Gastrocnemius medialis (tissue), 4 donors: ENCODE results near the gene VIPR2. TPM values are rescaled to one million over a fixed set of nuclear protein-coding genes. Genes with fewer than 3 reads are reported as not detected.
"Not testable (repeated sequence)": the region's sequence is repeated elsewhere in the genome, so short reads cannot be mapped to it uniquely, and the experiment has no call there.

Experiments
- ATAC-seq, 2 donors: fragments of 150-250 bp; one replicate each; pipeline ENCODE4 v1.9.1; 2016
- DNase-seq, 2 donors: peaks; one replicate each; pipeline ENCODE4 v3.0.0-alpha.2; 2019
- H3K27ac ChIP-seq, 4 donors: fragments of 200-600 bp; sonication (generic); 1 replicate in 1 of 4; 2 replicates in 3 of 4; pipeline ENCODE4 v1.5.1; 2016 to 2018; ENCODE audit warnings: mild to moderate bottlenecking in 2 of 4, moderate library complexity in 1 of 4
- H3K27me3 ChIP-seq, 3 donors: fragments of 200-600 bp; sonication (generic) in 2 of 3; 1 replicate in 1 of 3; 2 replicates in 2 of 3; pipeline versions ENCODE4 v1.5.1 to v1.6.0; 2016 to 2019; ENCODE audit warnings: mild to moderate bottlenecking in 1 of 3, moderate library complexity in 1 of 3
- H3K36me3 ChIP-seq, 2 donors: fragments of 200-600 bp; sonication (generic) in 1 of 2; one replicate each; pipeline ENCODE4 v1.5.1; 2017 to 2018
- H3K4me1 ChIP-seq, 2 donors: fragments of 200-600 bp; sonication (generic) in 1 of 2; one replicate each; pipeline ENCODE4 v1.5.1; 2016 to 2017; ENCODE audit warnings: mild to moderate bottlenecking in 2 of 2
- H3K4me3 ChIP-seq, 4 donors: fragments of 200-600 bp; sonication (generic) in 3 of 4; 1 replicate in 1 of 4; 2 replicates in 3 of 4; pipeline ENCODE4 v1.5.1; 2016 to 2019; ENCODE audit warnings: mild to moderate bottlenecking in 2 of 4
- H3K9me3 ChIP-seq, 3 donors: fragments of 200-600 bp; sonication (generic) in 2 of 3; 1 replicate in 1 of 3; 2 replicates in 2 of 3; pipeline ENCODE4 v1.5.1; 2016 to 2019
- POLR2A ChIP-seq, 2 donors: fragments of 450-650 bp; IDR thresholded peaks; one replicate each; pipeline ENCODE4 v1.6.1; 2017; ENCODE audit warnings: antibody characterized with exemption in 2 of 2, mild to moderate bottlenecking in 2 of 2, moderate library complexity in 2 of 2
- in situ Hi-C, 4 donors: fragments of 200-750 bp; cut with MboI; loops; one replicate each; pipeline versions ENCODE4 v1.15.0 to v1.8.0; 2017; ENCODE audit warnings: low sequenced_read_pairs in 4 of 4
- intact Hi-C: fragments of 100-400 bp; cut with DNase I; formaldehyde crosslinking; loops from one replicate; pipeline ENCODE4 v1.15.1; 2023; ENCODE audit warnings: low total_unique reads
- total RNA-seq, 4 donors: library from RNA; depleted of rRNA; stranded (reverse); fragments of >200 nt; gene quantifications; one replicate each; pipeline versions ENCODE4 v1.1.0 to v1.2.3, GENCODE V29; 2016
- TF ChIP-seq, protein P1 (sequence below), 5 experiments: fragments of 450-650 bp in 3 of 5; fragments of 200-600 bp in 2 of 5; sonication (generic) in 2 of 5; IDR thresholded peaks in 4 of 5; conservative IDR thresholded peaks in 1 of 5; 1 replicate in 4 of 5; 2 replicates in 1 of 5; pipeline ENCODE4 v1.5.1; 2016 to 2019; ENCODE audit warnings: antibody characterized with exemption in 5 of 5, mild to moderate bottlenecking in 3 of 5, moderate library complexity in 3 of 5

VIPR2 gene
- total RNA-seq, 4 donors from 2014 or later = 0.39 to 2.2 (median 0.80) TPM

DNA sequence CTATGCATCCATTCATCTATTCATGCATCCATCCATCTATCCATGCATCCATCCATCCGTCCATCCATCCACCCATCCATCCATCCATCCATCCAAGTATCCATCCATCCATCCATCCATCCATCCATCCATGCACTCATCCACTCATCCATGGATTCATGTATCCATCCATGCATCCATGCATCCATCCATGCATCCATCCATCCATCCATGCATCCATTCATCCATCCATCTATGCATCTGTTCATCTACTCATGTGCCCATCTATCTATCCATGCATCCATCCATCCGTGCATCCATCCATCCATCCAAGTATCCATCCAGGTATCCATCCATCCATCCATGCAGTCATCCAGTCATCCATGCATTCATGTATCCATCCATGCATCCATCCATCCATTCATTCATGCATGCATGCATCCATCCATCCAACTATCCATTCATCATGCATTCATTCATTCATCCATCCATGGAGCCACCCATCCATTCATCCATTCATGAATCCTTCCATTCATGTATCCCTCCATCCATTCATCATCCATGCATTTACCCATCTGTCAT lies 156.3 kb downstream of the VIPR2 start:
- no peak for TF ChIP-seq POLR2A (IDR thresholded peaks at IDR 0.05)
- TF ChIP-seq, protein P1, sequence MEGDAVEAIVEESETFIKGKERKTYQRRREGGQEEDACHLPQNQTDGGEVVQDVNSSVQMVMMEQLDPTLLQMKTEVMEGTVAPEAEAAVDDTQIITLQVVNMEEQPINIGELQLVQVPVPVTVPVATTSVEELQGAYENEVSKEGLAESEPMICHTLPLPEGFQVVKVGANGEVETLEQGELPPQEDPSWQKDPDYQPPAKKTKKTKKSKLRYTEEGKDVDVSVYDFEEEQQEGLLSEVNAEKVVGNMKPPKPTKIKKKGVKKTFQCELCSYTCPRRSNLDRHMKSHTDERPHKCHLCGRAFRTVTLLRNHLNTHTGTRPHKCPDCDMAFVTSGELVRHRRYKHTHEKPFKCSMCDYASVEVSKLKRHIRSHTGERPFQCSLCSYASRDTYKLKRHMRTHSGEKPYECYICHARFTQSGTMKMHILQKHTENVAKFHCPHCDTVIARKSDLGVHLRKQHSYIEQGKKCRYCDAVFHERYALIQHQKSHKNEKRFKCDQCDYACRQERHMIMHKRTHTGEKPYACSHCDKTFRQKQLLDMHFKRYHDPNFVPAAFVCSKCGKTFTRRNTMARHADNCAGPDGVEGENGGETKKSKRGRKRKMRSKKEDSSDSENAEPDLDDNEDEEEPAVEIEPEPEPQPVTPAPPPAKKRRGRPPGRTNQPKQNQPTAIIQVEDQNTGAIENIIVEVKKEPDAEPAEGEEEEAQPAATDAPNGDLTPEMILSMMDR (IDR thresholded peaks at IDR 0.05 in 4 of 5, conservative IDR thresholded peaks at IDR 0.05 in 1 of 5) = no peak
- H3K4me3 ChIP-seq = no peak overlapping the region
- no peak for DNase-seq
- no peaks in the 10 kb centered on the region for H3K4me1 ChIP-seq
- no peaks in the 10 kb centered on the region for H3K36me3 ChIP-seq
- intact Hi-C loops (no loop called here), in situ Hi-C loops (no loop called here)
- ATAC-seq = no peak
- peaks cover 21 to 28% (median 22%) of the 10 kb centered on the region in 3 donors for H3K27me3 ChIP-seq
- no peaks in the 10 kb centered on the region for H3K9me3 ChIP-seq
- no peak overlapping the region for H3K27ac ChIP-seq

DNA sequence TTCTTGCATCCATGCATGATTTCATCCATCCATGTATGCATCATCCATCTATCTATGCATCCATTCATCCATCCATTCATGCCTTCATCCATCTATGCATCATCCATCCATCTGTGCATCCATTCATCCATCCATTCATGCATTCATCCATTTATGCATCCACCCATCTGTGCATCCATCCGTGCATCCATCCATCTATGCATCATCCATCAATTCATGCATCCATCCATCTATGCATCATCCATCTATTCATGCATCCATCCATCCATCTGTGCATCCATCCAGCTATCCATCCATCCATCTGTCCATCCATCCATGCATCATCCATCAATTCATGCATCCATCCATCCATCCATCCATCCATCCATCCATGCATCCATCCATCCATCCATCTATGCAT lies 157.0 kb downstream of the VIPR2 start:
- Histone ChIP-seq H3K9me3 (peaks cover 0 to 5% (median under 1%) of the 10 kb centered on the region in 3 donors), H3K27ac (no peak overlapping the region), H3K4me3 (no peak overlapping the region), H3K36me3 (no peaks in the 10 kb centered on the region), H3K4me1 (no peaks in the 10 kb centered on the region), H3K27me3 (peaks cover 14 to 21% (median 16%) of the 10 kb centered on the region in 3 donors)
- in situ Hi-C loops (no loop called here), intact Hi-C loops (no loop called here)
- ATAC-seq (no peak), DNase-seq (no peak)
- TF ChIP-seq POLR2A (IDR thresholded peaks at IDR 0.05) = no peak
- TF ChIP-seq, protein P1 (IDR thresholded peaks at IDR 0.05 in 4 of 5, conservative IDR thresholded peaks at IDR 0.05 in 1 of 5) = no peak

DNA sequence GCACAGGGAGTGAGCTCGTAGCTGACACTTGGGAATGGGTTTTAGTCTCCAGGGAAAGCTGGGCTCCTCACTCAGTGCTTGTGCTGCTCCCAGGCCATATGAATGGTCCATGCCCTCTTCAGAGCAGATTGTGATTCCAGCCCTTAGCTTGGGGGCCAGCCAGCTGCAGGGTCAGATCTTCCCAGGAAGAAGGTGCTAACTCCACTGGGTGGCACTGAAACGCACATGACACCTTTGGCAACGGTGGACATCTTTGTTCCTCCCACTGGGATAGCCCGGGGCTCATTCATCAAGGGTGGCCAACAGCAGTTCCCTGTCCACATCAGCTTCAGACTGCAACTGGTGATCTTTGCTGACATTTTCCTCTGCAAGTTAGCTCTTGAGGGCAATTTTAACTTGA lies 159.1 kb downstream of the VIPR2 start:
- Histone ChIP-seq H3K27ac (no peak overlapping the region), H3K27me3 (peaks cover 0 to 5% (median 3%) of the 10 kb centered on the region in 3 donors), H3K36me3 (no peaks in the 10 kb centered on the region), H3K9me3 (peaks cover 0 to 11% (median 10%) of the 10 kb centered on the region in 3 donors), H3K4me1 (no peaks in the 10 kb centered on the region), H3K4me3 (no peak overlapping the region)
- in situ Hi-C loops = no loop called here
- intact Hi-C loops = no loop called here
- TF ChIP-seq, protein P1 (IDR thresholded peaks at IDR 0.05 in 4 of 5, conservative IDR thresholded peaks at IDR 0.05 in 1 of 5) = no peak
- TF ChIP-seq POLR2A (IDR thresholded peaks at IDR 0.05) = no peak
- no peak for DNase-seq
- no peak for ATAC-seq

DNA sequence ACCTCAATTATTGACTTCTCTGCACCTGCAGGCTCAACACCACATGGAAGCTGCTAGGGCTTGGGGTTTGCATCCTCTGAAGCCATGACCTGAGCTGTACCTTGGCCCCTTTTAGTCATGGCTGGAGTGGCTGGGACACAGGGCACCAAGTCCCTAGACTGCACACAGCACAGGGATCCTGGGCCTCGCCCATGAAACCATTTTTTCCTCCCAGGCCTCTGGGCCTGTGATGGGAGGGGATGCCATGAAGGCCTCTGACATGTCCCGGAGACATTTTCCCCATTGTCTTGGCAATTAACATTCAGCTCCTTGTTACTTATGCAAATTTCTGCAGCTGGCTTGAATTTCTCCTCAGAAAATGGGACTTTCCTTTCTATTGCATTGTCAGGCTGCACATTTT lies 160.7 kb downstream of the VIPR2 start:
- H3K4me1 ChIP-seq, in situ Hi-C loops, H3K4me3 ChIP-seq, ATAC-seq, H3K27ac ChIP-seq, H3K36me3 ChIP-seq, intact Hi-C loops, H3K27me3 ChIP-seq, DNase-seq: not testable (repeated sequence)
- H3K9me3 ChIP-seq = peaks cover 0 to 11% (median 10%) of the 10 kb centered on the region in 3 donors

DNA sequence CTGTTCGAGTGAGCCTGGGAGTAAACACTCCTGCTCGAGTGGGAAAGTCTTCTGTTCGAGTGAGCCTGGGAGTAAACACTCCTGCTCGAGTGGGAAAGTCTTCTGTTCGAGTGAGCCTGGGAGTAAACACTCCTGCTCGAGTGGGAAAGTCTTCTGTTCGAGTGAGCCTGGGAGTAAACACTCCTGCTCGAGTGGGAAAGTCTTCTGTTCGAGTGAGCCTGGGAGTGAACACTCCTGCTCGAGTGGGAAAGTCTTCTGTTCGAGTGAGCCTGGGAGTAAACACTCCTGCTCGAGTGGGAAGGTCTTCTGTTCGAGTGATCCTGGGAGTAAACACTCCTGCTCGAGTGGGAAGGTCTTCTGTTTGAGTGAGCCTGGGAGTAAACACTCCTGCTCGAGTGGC lies 162.6 kb downstream of the VIPR2 start:
- ATAC-seq, intact Hi-C loops, H3K27ac ChIP-seq, H3K4me3 ChIP-seq, DNase-seq, H3K36me3 ChIP-seq, H3K27me3 ChIP-seq, in situ Hi-C loops, H3K4me1 ChIP-seq: not testable (repeated sequence)
- peaks cover 0 to 11% (median 10%) of the 10 kb centered on the region in 3 donors for H3K9me3 ChIP-seq
